Measurements from ENCODE around the gene ENPP1. TPM values are rescaled to one million over a fixed set of nuclear protein-coding genes. Genes with fewer than 3 reads are reported as not detected.

Gene ENPP1
- total RNA-seq, 3 donors from 2014 or later: 51.2 to 53.8 (median 51.5) TPM

- Histone ChIP-seq H3K27ac (no peak overlapping the region), H3K9me3 (no peaks in the 10 kb centered on the region), H3K27me3 (no peaks in the 10 kb centered on the region), H3K4me1 (no peaks in the 10 kb centered on the region), H3K4me3 (no peak overlapping the region), H3K36me3 (no peaks in the 10 kb centered on the region)
- DNase-seq (ENCODE audit: low spot score in 2 of 2): no peak
- intact Hi-C loops (cut with DNase I; ENCODE audit: low total_unique reads): no loop called here
- no peak for TF ChIP-seq POLR2AphosphoS5 (IDR thresholded peaks at IDR 0.05)
- TF ChIP-seq POLR2A (IDR thresholded peaks at IDR 0.05): no peak
- no peak for TF ChIP-seq CTCF (IDR thresholded peaks at IDR 0.05)
Measured at GRCh38 chr6:131893198-131893597, 85.4 kb downstream of the ENPP1 start.

GRCh38 chr6:131894493-131895424 is 86.9 kb downstream of the ENPP1 start:
- intact Hi-C loops (cut with DNase I; ENCODE audit: low total_unique reads): loop anchor here (5.0 kb wide), 1 partner anchor 1172 kb away; no protein-coding TSS in a partner anchor
- Histone ChIP-seq H3K27me3 (no peaks in the 10 kb centered on the region), H3K4me3 (no peak overlapping the region), H3K4me1 (no peaks in the 10 kb centered on the region), H3K27ac (no peak overlapping the region), H3K9me3 (no peaks in the 10 kb centered on the region), H3K36me3 (no peaks in the 10 kb centered on the region)
- no peak for TF ChIP-seq CTCF (IDR thresholded peaks at IDR 0.05)
- TF ChIP-seq POLR2A (IDR thresholded peaks at IDR 0.05): no peak
- no peak for TF ChIP-seq POLR2AphosphoS5 (IDR thresholded peaks at IDR 0.05)
- no peak for DNase-seq (ENCODE audit: low spot score in 2 of 2)

- H3K36me3 ChIP-seq: no peaks in the 10 kb centered on the region
- H3K9me3 ChIP-seq: no peaks in the 10 kb centered on the region
- H3K27ac ChIP-seq: no peak overlapping the region
- H3K4me1 ChIP-seq: no peaks in the 10 kb centered on the region
- no peaks in the 10 kb centered on the region for H3K27me3 ChIP-seq
- intact Hi-C loops (cut with DNase I; ENCODE audit: low total_unique reads): loop anchor here (5.0 kb wide), 1 partner anchor 1175 kb away; no protein-coding TSS in a partner anchor
- no peak overlapping the region for H3K4me3 ChIP-seq
- no peak for DNase-seq (ENCODE audit: low spot score in 2 of 2)
- no peak for TF ChIP-seq POLR2A (IDR thresholded peaks at IDR 0.05)
- no peak for TF ChIP-seq POLR2AphosphoS5 (IDR thresholded peaks at IDR 0.05)
- TF ChIP-seq CTCF (IDR thresholded peaks at IDR 0.05): no peak
Measured at GRCh38 chr6:131897050-131897435, 89.2 kb downstream of the ENPP1 start.

- DNase-seq (ENCODE audit: low spot score in 2 of 2): no peak
- H3K4me1 ChIP-seq: no peaks in the 10 kb centered on the region
- no peak overlapping the region for H3K4me3 ChIP-seq
- TF ChIP-seq CTCF (IDR thresholded peaks at IDR 0.05): no peak
- TF ChIP-seq POLR2AphosphoS5 (IDR thresholded peaks at IDR 0.05): no peak
- TF ChIP-seq POLR2A (IDR thresholded peaks at IDR 0.05): no peak
- H3K27ac ChIP-seq: no peak overlapping the region
- H3K36me3 ChIP-seq: no peaks in the 10 kb centered on the region
- H3K9me3 ChIP-seq: no peaks in the 10 kb centered on the region
- intact Hi-C loops (cut with DNase I; ENCODE audit: low total_unique reads): loop anchor here (5.0 kb wide), 1 partner anchor 1175 kb away; no protein-coding TSS in a partner anchor
- no peaks in the 10 kb centered on the region for H3K27me3 ChIP-seq
Measured at GRCh38 chr6:131897621-131898020, 89.8 kb downstream of the ENPP1 start.

- no peak overlapping the region for H3K27ac ChIP-seq
- intact Hi-C loops (cut with DNase I; ENCODE audit: low total_unique reads): loop anchor here (5.0 kb wide), 1 partner anchor 1176 kb away; no protein-coding TSS in a partner anchor
- H3K36me3 ChIP-seq: no peaks in the 10 kb centered on the region
- H3K27me3 ChIP-seq: no peaks in the 10 kb centered on the region
- no peaks in the 10 kb centered on the region for H3K9me3 ChIP-seq
- no peak for DNase-seq (ENCODE audit: low spot score in 2 of 2)
- TF ChIP-seq CTCF (IDR thresholded peaks at IDR 0.05) (no peak), POLR2A (IDR thresholded peaks at IDR 0.05) (no peak), POLR2AphosphoS5 (IDR thresholded peaks at IDR 0.05) (no peak)
- no peak overlapping the region for H3K4me3 ChIP-seq
- H3K4me1 ChIP-seq: no peaks in the 10 kb centered on the region
Measured at GRCh38 chr6:131898718-131899117, 90.9 kb downstream of the ENPP1 start.
